ENCODE results near the gene TENM4.

TENM4 gene

GRCh38 chr11:79119491-79120284, 321.1 kb downstream of the TENM4 start:
- no peak overlapping the region for H3K4me3 ChIP-seq (ENCODE audit: low read depth, low read length)
- no peak for DNase-seq (ENCODE audit: low read depth)

GRCh38 chr11:79117488-79117887, 323.3 kb downstream of the TENM4 start:
- no peak for DNase-seq (ENCODE audit: low read depth)
- H3K4me3 ChIP-seq (ENCODE audit: low read depth, low read length): no peak overlapping the region

GRCh38 chr11:79116600-79116999, 324.2 kb downstream of the TENM4 start:
- no peak overlapping the region for H3K4me3 ChIP-seq (ENCODE audit: low read depth, low read length)
- DNase-seq (ENCODE audit: low read depth): no peak

GRCh38 chr11:79113054-79113690, 327.7 kb downstream of the TENM4 start:
- no peak overlapping the region for H3K4me3 ChIP-seq (ENCODE audit: low read depth, low read length)
- no peak for DNase-seq (ENCODE audit: low read depth)

- DNase-seq (ENCODE audit: low read depth): no peak
These were observed 330.0 kb downstream of the TENM4 start for GRCh38 chr11:79110796-79111195.

GRCh38 chr11:79110321-79110720, 330.5 kb downstream of the TENM4 start:
- no peak overlapping the region for H3K4me3 ChIP-seq (ENCODE audit: low read depth, low read length)
- no peak for DNase-seq (ENCODE audit: low read depth)

More at GRCh38 chr11:79110796-79111195, 330.0 kb downstream of the TENM4 start:
- no peak overlapping the region for H3K4me3 ChIP-seq (ENCODE audit: low read depth, low read length)

- no peak overlapping the region for H3K4me3 ChIP-seq (ENCODE audit: low read depth, low read length)
- no peak for DNase-seq (ENCODE audit: low read depth)
These were observed 332.0 kb downstream of the TENM4 start for GRCh38 chr11:79108851-79109250.

GRCh38 chr11:79102840-79103239, 338.0 kb downstream of the TENM4 start:
- DNase-seq (ENCODE audit: low read depth): no peak
- H3K4me3 ChIP-seq (ENCODE audit: low read depth, low read length): no peak overlapping the region

- DNase-seq (ENCODE audit: low read depth): no peak
- H3K4me3 ChIP-seq (ENCODE audit: low read depth, low read length): no peak overlapping the region
These were observed 339.2 kb downstream of the TENM4 start for GRCh38 chr11:79101656-79102055.

- no peak overlapping the region for H3K4me3 ChIP-seq (ENCODE audit: low read depth, low read length)
- no peak for DNase-seq (ENCODE audit: low read depth)
These were observed 340.5 kb downstream of the TENM4 start for GRCh38 chr11:79100093-79100910.

- H3K4me3 ChIP-seq (ENCODE audit: low read depth, low read length): no peak overlapping the region
- DNase-seq (ENCODE audit: low read depth): no peak
These were observed 342.7 kb downstream of the TENM4 start for GRCh38 chr11:79098146-79098545.

- H3K4me3 ChIP-seq (ENCODE audit: low read depth, low read length): no peak overlapping the region
- no peak for DNase-seq (ENCODE audit: low read depth)
These were observed 343.5 kb downstream of the TENM4 start for GRCh38 chr11:79097246-79097875.

- H3K4me3 ChIP-seq (ENCODE audit: low read depth, low read length): no peak overlapping the region
- DNase-seq (ENCODE audit: low read depth): no peak
These were observed 345.4 kb downstream of the TENM4 start for GRCh38 chr11:79095424-79095823.

GRCh38 chr11:79094616-79095015, 346.2 kb downstream of the TENM4 start:
- H3K4me3 ChIP-seq (ENCODE audit: low read depth, low read length): no peak overlapping the region
- no peak for DNase-seq (ENCODE audit: low read depth)

GRCh38 chr11:79092791-79093353, 348.0 kb downstream of the TENM4 start:
- peak; percentile 97 for DNase-seq (ENCODE audit: low read depth)
- H3K4me3 ChIP-seq (ENCODE audit: low read depth, low read length): no peak overlapping the region

- no peak for DNase-seq (ENCODE audit: low read depth)
- H3K4me3 ChIP-seq (ENCODE audit: low read depth, low read length): no peak overlapping the region
These were observed 350.6 kb downstream of the TENM4 start for GRCh38 chr11:79090191-79090705.

- no peak overlapping the region for H3K4me3 ChIP-seq (ENCODE audit: low read depth, low read length)
- no peak for DNase-seq (ENCODE audit: low read depth)
These were observed 351.2 kb downstream of the TENM4 start for GRCh38 chr11:79089601-79090000.

- no peak overlapping the region for H3K4me3 ChIP-seq (ENCODE audit: low read depth, low read length)
- DNase-seq (ENCODE audit: low read depth): no peak
These were observed 351.9 kb downstream of the TENM4 start for GRCh38 chr11:79088967-79089366.

GRCh38 chr11:79087961-79088318, 352.9 kb downstream of the TENM4 start:
- DNase-seq (ENCODE audit: low read depth): no peak
- H3K4me3 ChIP-seq (ENCODE audit: low read depth, low read length): no peak overlapping the region
